Mesendoderm (in vitro differentiated cells): Measurements from ENCODE around the gene CACNA1C.

Experiments
- DNase-seq: peaks from one replicate; pipeline ENCODE4 v3.0.0; 2013
- H2AK5ac ChIP-seq: 2 replicates; pipeline ENCODE4 v1.6.1; 2013; ENCODE audit warnings: low read length, inconsistent platforms
- H2BK120ac ChIP-seq: 2 replicates; pipeline ENCODE4 v1.6.1; 2013; ENCODE audit warnings: low read depth, mild to moderate bottlenecking, low read length, moderate library complexity, mixed read lengths
- H2BK15ac ChIP-seq: replicated peaks from 2 replicates; pipeline ENCODE4 v1.6.1; 2013; ENCODE audit warnings: low read depth, mild to moderate bottlenecking, moderate library complexity
- H2BK5ac ChIP-seq: 2 replicates; pipeline ENCODE4 v1.6.1; 2013; ENCODE audit warnings: low read length, inconsistent platforms
- H3K18ac ChIP-seq: 2 replicates; pipeline ENCODE4 v1.6.1; 2013; ENCODE audit warnings: mild to moderate bottlenecking, low read length, mixed read lengths
- H3K23ac ChIP-seq: one replicate; pipeline ENCODE4 v1.6.1; 2013; ENCODE audit warnings: low read length
- H3K27ac ChIP-seq: 2 replicates; pipeline ENCODE4 v1.5.1; 2013; ENCODE audit warnings: low read depth, mild to moderate bottlenecking, inconsistent platforms, low read length, moderate library complexity
- H3K27me3 ChIP-seq: 2 replicates; pipeline ENCODE4 v1.6.1; 2013; ENCODE audit warnings: low read length, control low read depth, mild to moderate bottlenecking, inconsistent platforms; ENCODE audit not compliant: insufficient read depth, poor library complexity
- H3K36me3 ChIP-seq: 2 replicates; pipeline ENCODE4 v1.6.1; 2013; ENCODE audit warnings: low read length, inconsistent platforms; ENCODE audit not compliant: control insufficient read depth, insufficient read depth
- H3K4ac ChIP-seq: one replicate; pipeline ENCODE4 v1.6.1; 2013; ENCODE audit warnings: low read depth, mild to moderate bottlenecking, low read length, moderate library complexity
- H3K4me1 ChIP-seq: 2 replicates; pipeline ENCODE4 v1.6.1; 2013; ENCODE audit warnings: low read depth, low read length, inconsistent platforms; ENCODE audit not compliant: control insufficient read depth
- H3K4me2 ChIP-seq: 2 replicates; pipeline ENCODE4 v1.6.1; 2013; ENCODE audit warnings: low read length
- H3K4me3 ChIP-seq: 2 replicates; pipeline ENCODE4 v1.5.1; 2013; ENCODE audit warnings: mild to moderate bottlenecking, low read length
- H3K56ac ChIP-seq: one replicate; pipeline ENCODE4 v1.6.1; 2013; ENCODE audit warnings: low read length
- H3K79me1 ChIP-seq: 2 replicates; pipeline ENCODE4 v1.6.1; 2013; ENCODE audit warnings: low read length, inconsistent platforms
- H3K79me2 ChIP-seq: 2 replicates; pipeline ENCODE4 v1.6.1; 2013; ENCODE audit warnings: mild to moderate bottlenecking, low read length; ENCODE audit not compliant: control insufficient read depth, insufficient read depth
- H3K9ac ChIP-seq: 2 replicates; pipeline ENCODE4 v1.6.1; 2013; ENCODE audit warnings: low read length, inconsistent platforms
- H4K5ac ChIP-seq: one replicate; pipeline ENCODE4 v1.6.1; 2013; ENCODE audit warnings: low read length
- H4K8ac ChIP-seq: one replicate; pipeline ENCODE4 v1.6.1; 2013; ENCODE audit warnings: low read depth, mild to moderate bottlenecking, control low read depth, low read length, moderate library complexity
- WGBS: extraction: QIAGEN DNeasy Blood & Tissue Kit; methylation state at CpG from one replicate; pipeline ENCODE4 v1.1.7; 2013; ENCODE audit warnings: low lambda C conversion rate, missing lambda C conversion rate; ENCODE audit not compliant: insufficient coverage; ENCODE audit errors: extremely low coverage; 5-methylcytosine and 5-hydroxymethylcytosine counted together

The CACNA1C gene

DNA sequence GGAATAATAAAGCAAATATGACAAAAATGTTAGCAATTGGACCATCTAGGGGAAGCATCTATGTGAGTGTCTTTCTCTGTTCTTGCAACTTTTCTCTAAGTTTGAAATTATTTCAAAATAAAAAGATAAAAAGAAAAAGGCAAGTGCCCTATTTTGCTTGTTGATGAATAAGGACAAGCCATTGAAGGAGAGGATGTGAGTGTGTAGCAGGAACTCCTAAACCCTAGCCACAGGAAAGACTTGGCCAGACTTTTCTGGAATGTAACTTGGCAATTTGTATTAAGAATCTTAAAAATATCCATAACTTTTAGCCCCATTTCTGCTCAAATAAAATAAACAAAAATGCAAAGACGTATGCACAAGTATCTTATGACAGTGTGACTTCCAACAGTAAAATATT, 279.4 kb downstream of the CACNA1C start:
- H3K79me1 ChIP-seq: no peaks in the 10 kb centered on the region
- no peak for DNase-seq
- no peak overlapping the region for H2BK15ac ChIP-seq
- H2BK5ac ChIP-seq: no peak overlapping the region
- no peak overlapping the region for H3K4me3 ChIP-seq
- no peak overlapping the region for H3K4me2 ChIP-seq
- H3K79me2 ChIP-seq: no peaks in the 10 kb centered on the region
- H4K5ac ChIP-seq: no peak overlapping the region
- no peak overlapping the region for H2AK5ac ChIP-seq
- WGBS: no CpG with 5 or more reads among the region's 1 CpG
- H3K4ac ChIP-seq: no peak overlapping the region
- H2BK120ac ChIP-seq: no peak overlapping the region
- no peak overlapping the region for H3K27ac ChIP-seq
- no peaks in the 10 kb centered on the region for H3K36me3 ChIP-seq
- no peaks in the 10 kb centered on the region for H3K27me3 ChIP-seq
- H3K4me1 ChIP-seq: no peaks in the 10 kb centered on the region
- H3K18ac ChIP-seq: no peak overlapping the region
- H3K9ac ChIP-seq: no peak overlapping the region
- H3K23ac ChIP-seq: no peak overlapping the region
- H3K56ac ChIP-seq: no peak overlapping the region
- H4K8ac ChIP-seq: no peak overlapping the region

DNA sequence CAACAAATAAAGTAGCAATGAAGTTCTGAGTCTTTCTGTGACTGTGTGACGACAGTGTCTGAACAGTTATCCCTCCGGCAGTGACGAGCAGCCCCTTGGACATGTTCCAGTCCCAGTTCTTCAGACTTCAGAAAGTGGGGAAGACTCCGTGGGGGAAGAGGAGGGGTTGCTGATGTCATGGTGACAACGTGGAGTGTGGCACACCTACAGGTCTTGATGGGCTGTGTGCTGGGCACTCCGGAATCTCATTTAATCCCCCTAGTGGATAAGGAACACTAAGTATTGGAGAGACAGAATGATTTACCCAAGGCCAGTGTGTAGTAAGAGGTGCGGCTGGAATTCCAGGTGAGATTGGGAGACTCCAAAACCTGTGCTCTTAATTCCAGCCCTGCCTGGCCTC, 280.2 kb downstream of the CACNA1C start:
- H3K36me3 ChIP-seq: no peaks in the 10 kb centered on the region
- H3K18ac ChIP-seq: no peak overlapping the region
- no peak overlapping the region for H2BK120ac ChIP-seq
- H3K23ac ChIP-seq: no peak overlapping the region
- H3K27ac ChIP-seq: no peak overlapping the region
- H3K27me3 ChIP-seq: no peaks in the 10 kb centered on the region
- no peak overlapping the region for H3K4me2 ChIP-seq
- no peak for DNase-seq
- H3K79me2 ChIP-seq: no peaks in the 10 kb centered on the region
- no peak overlapping the region for H2BK5ac ChIP-seq
- H3K4ac ChIP-seq: no peak overlapping the region
- no peak overlapping the region for H4K8ac ChIP-seq
- H3K56ac ChIP-seq: no peak overlapping the region
- no peaks in the 10 kb centered on the region for H3K79me1 ChIP-seq
- no peak overlapping the region for H2AK5ac ChIP-seq
- H3K4me3 ChIP-seq: no peak overlapping the region
- H3K4me1 ChIP-seq: no peaks in the 10 kb centered on the region
- no peak overlapping the region for H3K9ac ChIP-seq
- no peak overlapping the region for H4K5ac ChIP-seq
- H2BK15ac ChIP-seq: no peak overlapping the region
- no CpG with 5 or more reads among the region's 7 CpGs for WGBS

DNA sequence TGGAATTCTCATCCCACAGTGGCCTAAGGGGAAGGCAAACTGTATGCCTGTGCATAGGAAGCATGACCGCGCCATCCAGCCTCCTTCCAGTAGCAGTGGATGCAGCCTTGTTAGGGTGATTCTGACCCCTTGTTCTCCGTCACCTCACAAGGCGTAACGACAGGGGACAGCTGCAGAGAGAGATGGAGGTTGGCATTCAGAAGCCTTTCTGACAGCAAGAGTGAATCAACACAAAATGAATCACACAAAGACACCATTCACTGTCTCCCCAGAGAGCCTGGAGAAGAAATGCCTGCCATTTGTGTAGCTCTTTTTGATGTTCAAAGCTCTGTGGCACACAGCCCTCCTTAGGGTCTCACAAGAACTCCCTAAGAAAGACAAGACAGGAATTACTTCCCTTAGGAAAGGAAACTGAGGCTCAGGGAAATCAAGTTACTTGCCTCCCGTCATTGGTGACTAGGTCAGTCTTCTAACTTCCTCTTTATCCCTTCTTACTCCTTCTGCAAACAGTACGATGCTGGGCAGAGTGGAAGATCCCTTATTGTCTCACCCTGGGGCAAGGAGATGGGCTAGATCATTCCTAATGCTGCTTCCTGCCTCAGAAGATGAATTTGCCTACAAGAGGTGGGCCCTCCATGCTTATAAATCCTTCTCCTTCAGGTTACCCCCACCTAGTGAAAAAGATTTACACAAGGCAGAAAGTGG, 280.9 kb downstream of the CACNA1C start:
- no peaks in the 10 kb centered on the region for H3K27me3 ChIP-seq
- H4K8ac ChIP-seq: no peak overlapping the region
- H3K79me2 ChIP-seq: no peaks in the 10 kb centered on the region
- no peak overlapping the region for H3K4me2 ChIP-seq
- no peaks in the 10 kb centered on the region for H3K79me1 ChIP-seq
- H3K18ac ChIP-seq: no peak overlapping the region
- no peak overlapping the region for H2BK15ac ChIP-seq
- no peaks in the 10 kb centered on the region for H3K4me1 ChIP-seq
- no peak overlapping the region for H3K4me3 ChIP-seq
- WGBS: no CpG with 5 or more reads among the region's 7 CpGs
- H2AK5ac ChIP-seq: no peak overlapping the region
- no peak overlapping the region for H3K56ac ChIP-seq
- no peak overlapping the region for H3K4ac ChIP-seq
- no peak overlapping the region for H3K9ac ChIP-seq
- DNase-seq: no peak
- no peak overlapping the region for H4K5ac ChIP-seq
- H3K36me3 ChIP-seq: no peaks in the 10 kb centered on the region
- no peak overlapping the region for H2BK5ac ChIP-seq
- H3K27ac ChIP-seq: no peak overlapping the region
- H2BK120ac ChIP-seq: no peak overlapping the region
- H3K23ac ChIP-seq: no peak overlapping the region

DNA sequence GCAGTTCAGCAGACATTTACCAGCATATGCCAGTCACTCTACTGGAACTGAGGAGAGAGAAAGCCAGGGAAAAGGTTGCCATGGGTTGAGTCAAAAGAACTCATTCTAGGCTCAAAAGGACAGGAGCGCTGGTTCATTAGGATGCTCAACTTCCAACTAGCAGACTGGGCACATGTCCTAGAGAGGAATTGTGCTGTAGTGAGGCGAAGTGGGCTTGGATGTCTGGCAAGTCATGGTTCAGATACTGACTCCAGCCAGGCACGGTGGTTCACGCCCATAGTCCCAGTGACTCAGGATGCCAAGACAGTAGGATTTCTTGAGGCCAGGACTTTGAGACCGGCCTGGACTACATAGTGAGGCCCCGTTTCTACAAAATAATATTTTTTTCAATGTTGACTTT, 281.5 kb downstream of the CACNA1C start:
- Histone ChIP-seq H3K27ac (no peak overlapping the region), H3K4ac (no peak overlapping the region), H2BK5ac (no peak overlapping the region), H3K4me2 (no peak overlapping the region), H3K27me3 (no peaks in the 10 kb centered on the region), H3K4me1 (no peaks in the 10 kb centered on the region), H3K18ac (no peak overlapping the region), H4K8ac (no peak overlapping the region), H3K4me3 (no peak overlapping the region), H2BK15ac (no peak overlapping the region), H3K79me2 (no peaks in the 10 kb centered on the region), H3K79me1 (no peaks in the 10 kb centered on the region), H3K23ac (no peak overlapping the region), H3K56ac (no peak overlapping the region), H3K36me3 (no peaks in the 10 kb centered on the region), H4K5ac (no peak overlapping the region), H3K9ac (no peak overlapping the region), H2AK5ac (no peak overlapping the region), H2BK120ac (no peak overlapping the region)
- DNase-seq: no peak
- no CpG with 5 or more reads among the region's 6 CpGs for whole genome bisulfite sequencing

DNA sequence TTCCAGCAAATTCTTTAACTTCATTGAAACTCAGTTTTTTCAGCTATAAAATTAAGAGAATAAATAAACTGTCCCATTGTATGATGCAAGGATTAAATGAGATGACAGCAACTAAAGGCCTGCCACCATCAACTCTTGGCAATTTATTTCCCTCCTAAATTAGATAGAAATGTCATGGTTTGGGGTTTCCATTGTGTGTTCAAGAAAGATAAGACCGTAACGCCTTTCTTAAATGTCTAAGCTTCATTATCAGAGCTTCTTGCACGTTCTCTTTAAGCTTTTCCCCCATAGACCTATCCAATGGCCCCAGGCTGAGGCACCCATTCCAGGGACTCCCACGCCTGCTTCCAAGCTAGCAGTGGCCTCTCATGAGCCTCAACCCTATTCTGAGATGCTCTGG, 281.9 kb downstream of the CACNA1C start:
- Histone ChIP-seq H4K8ac (no peak overlapping the region), H3K79me1 (no peaks in the 10 kb centered on the region), H3K56ac (no peak overlapping the region), H3K23ac (no peak overlapping the region), H3K4me1 (no peaks in the 10 kb centered on the region), H3K4ac (no peak overlapping the region), H2BK15ac (no peak overlapping the region), H3K9ac (no peak overlapping the region), H3K27ac (no peak overlapping the region), H2BK5ac (no peak overlapping the region), H4K5ac (no peak overlapping the region), H3K4me2 (no peak overlapping the region), H2BK120ac (no peak overlapping the region), H2AK5ac (no peak overlapping the region), H3K4me3 (no peak overlapping the region), H3K27me3 (no peaks in the 10 kb centered on the region), H3K18ac (no peak overlapping the region), H3K79me2 (no peaks in the 10 kb centered on the region), H3K36me3 (no peaks in the 10 kb centered on the region)
- DNase-seq: no peak
- no CpG with 5 or more reads among the region's 4 CpGs for WGBS

DNA sequence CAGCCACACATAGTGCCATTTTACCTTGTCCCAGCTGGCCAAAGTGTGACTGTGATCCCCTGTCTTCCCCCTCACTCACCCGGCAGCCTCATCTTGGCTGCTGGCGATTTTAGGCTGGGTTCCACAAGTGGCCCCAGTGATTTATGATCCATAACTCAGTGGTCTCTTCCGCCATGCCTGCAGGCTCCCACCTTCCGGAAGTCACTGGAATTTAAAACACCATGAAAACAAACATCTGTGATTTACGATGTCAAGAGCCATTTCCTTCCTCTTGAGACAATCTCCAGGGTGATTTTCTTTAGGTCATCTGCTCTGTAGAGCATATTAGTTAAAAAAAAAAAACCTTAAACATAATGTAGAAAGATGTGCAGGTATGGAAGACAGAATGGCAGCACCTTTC, 282.3 kb downstream of the CACNA1C start:
- Histone ChIP-seq H3K4me3 (no peak overlapping the region), H3K79me1 (no peaks in the 10 kb centered on the region), H2BK5ac (no peak overlapping the region), H3K27me3 (no peaks in the 10 kb centered on the region), H3K56ac (no peak overlapping the region), H3K4ac (no peak overlapping the region), H3K27ac (no peak overlapping the region), H3K4me2 (no peak overlapping the region), H3K4me1 (no peaks in the 10 kb centered on the region), H3K18ac (no peak overlapping the region), H3K9ac (no peak overlapping the region), H4K5ac (no peak overlapping the region), H2BK15ac (no peak overlapping the region), H3K36me3 (no peaks in the 10 kb centered on the region), H2BK120ac (no peak overlapping the region), H4K8ac (no peak overlapping the region), H3K79me2 (no peaks in the 10 kb centered on the region), H3K23ac (no peak overlapping the region), H2AK5ac (no peak overlapping the region)
- WGBS: no CpG with 5 or more reads among the region's 5 CpGs
- no peak for DNase-seq
